Activated CD8-positive, alpha-beta memory T cell treated with anti-CD3 and anti-CD28 coated beads, Interleukin-2, amount 50 U/mL, for 1 hour (primary cell): ENCODE measurements around the gene ANKRD63.

Experiments
- DNase-seq: peaks from one replicate; pipeline ENCODE4 v3.0.0-alpha.2; 2020; ENCODE audit errors: extremely low read depth

The ANKRD63 gene

GRCh38 chr15:40242601-40243000 lies 40.3 kb downstream of the ANKRD63 start:
- DNase-seq, result no peak

DNA sequence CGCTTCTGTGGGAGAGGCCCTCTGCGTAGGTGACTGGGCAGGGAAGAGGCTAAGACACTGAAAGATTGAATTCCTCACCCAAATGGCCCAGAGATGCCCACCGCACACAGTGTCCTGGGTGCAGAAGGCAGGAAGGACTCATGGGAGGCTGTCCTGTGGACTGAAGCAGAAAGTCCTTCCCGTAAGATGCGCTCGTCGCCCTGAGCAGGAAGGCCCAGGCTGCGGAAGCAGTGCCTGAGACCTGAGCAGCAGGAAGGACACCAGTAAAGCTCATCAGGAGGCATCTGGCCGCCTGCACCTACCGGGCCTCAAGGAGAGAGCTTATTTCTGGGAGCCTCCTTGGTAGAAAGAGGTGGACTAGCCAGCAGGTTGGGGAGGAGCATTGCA lies 40.7 kb downstream of the ANKRD63 start:
- no peak for DNase-seq

GRCh38 chr15:40241269-40242212 lies 41.3 kb downstream of the ANKRD63 start:
- DNase-seq, result no peak

DNA sequence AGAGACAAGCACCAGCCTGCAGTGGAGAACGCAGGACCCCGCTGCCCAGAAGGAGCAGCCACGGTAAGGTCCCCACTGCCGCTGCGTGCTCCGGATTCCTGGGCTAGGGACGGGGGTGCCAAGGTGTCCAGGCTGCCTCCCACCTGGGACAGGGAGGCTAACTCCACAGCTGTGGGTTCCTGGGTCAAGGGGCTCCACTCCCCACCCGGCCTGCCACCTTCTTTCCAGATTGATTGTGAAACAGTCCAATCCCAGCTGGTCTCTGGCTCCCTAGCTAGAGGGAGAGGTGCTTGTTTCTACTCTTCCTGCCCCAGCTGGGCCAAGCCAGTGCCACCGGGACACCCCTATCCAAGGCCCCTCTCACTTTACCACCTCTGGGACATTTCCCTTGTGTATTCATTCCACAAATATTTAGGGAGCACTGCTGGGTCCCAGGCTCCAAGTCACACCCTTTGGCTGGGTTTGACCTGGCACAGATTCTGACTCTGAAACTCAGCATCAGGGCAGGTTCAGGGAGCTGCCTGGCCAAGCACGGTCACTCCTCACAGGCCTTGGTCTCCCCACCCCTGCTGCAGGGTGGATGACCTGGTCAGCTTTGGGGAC lies 42.1 kb downstream of the ANKRD63 start:
- DNase-seq, result no peak

GRCh38 chr15:40239693-40240618 lies 42.9 kb downstream of the ANKRD63 start:
- DNase-seq, result no peak

GRCh38 chr15:40239404-40239692 lies 43.5 kb downstream of the ANKRD63 start:
- no peak for DNase-seq

GRCh38 chr15:40238532-40239403 lies 44.1 kb downstream of the ANKRD63 start, which contains the start of gene PAK6:
Gene PAK6 (plus strand): TSS chr15:40239063. CDS start chr15:40264786, 25,723 bp downstream.
- DNase-seq, result no peak

- no peak for DNase-seq
Observed at GRCh38 chr15:40235201-40235885, 47.5 kb downstream of the ANKRD63 start.

DNA sequence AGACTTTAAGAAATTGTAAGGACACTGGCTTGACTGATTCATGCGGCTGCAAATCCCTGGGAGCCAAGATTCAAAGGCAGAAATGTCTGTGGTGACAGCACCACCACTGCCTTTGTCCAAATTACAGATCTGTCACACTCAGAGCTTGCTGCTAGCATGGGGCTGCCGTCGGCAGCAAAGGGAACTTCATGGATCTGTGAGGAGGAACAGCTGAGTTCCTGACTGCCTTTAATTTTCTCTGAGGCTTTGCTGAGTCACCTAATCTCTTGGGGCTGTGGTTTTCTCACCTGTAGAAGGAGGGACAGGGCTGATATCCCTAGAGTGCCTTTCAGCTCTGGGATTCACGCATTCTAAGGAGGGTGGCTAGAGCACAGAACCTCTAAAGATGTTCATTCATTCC lies 48.1 kb downstream of the ANKRD63 start:
- DNase-seq, result no peak

GRCh38 chr15:40233727-40234577 lies 48.9 kb downstream of the ANKRD63 start:
- no peak for DNase-seq

DNA sequence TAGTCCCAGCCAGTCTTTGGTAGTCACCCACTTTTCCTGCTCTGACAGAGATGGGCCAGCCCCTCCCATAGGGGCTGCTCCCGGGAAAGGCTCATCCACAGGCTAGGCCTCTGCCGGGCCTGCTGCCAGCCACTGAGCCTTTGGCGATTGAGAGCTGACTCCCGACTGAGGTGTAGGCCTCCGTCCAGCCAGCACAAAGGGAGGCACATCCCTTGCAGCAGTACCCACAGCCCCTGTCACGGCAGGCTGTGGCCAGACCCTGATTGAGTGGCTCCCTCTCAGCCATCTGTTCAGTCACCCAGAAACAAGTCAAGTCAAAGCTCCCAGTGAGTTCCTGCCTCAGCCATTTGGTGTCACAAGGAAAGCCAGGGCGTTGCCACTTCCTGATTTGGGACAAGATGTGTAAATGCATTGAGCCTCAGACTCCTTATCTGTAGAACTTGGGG lies 50.2 kb downstream of the ANKRD63 start:
- no peak for DNase-seq
